Stimulated activated naive CD8-positive, alpha-beta T cell treated with anti-CD3 and anti-CD28 coated beads, Interleukin-15, Interleukin-2, amounts not matched to agents 100 ng/mL and 50 ng/mL, for 24 hours (primary cell): ENCODE results near the gene TOPBP1.
A peak's percentile ranks its signal among the peaks of the same experiment; 100 is the strongest.
"Not testable (repeated sequence)": the region's sequence is repeated elsewhere in the genome, so short reads cannot be mapped to it uniquely, and the experiment has no call there.

ENCODE experiments used
- H3K27ac Mint-ChIP-seq: one replicate; pipeline ENCODE4 v1.8.0; 2021; ENCODE audit warnings: mild to moderate bottlenecking, mixed read lengths
- H3K27me3 Mint-ChIP-seq: one replicate; pipeline ENCODE4 v1.8.0; 2021; ENCODE audit warnings: mixed read lengths
- H3K36me3 Mint-ChIP-seq: one replicate; pipeline ENCODE4 v1.8.0; 2021; ENCODE audit warnings: low read depth, mixed read lengths
- H3K4me1 Mint-ChIP-seq: one replicate; pipeline ENCODE4 v1.8.0; 2021; ENCODE audit warnings: low read depth, mixed read lengths
- H3K4me3 Mint-ChIP-seq: one replicate; pipeline ENCODE4 v1.8.0; 2021; ENCODE audit warnings: mild to moderate bottlenecking, mixed read lengths
- H3K9me3 Mint-ChIP-seq: one replicate; pipeline ENCODE4 v1.8.0; 2021; ENCODE audit warnings: mixed read lengths

TOPBP1 gene

GRCh38 chr3:133574260-133574881 lies 87.4 kb downstream of the TOPBP1 start:
- no peaks in the 10 kb centered on the region for H3K9me3 Mint-ChIP-seq
- peak overlapping the region; percentile 93 for H3K4me3 Mint-ChIP-seq
- H3K36me3 Mint-ChIP-seq = peaks cover 49% of the 10 kb centered on the region

GRCh38 chr3:133573629-133574194 lies 88.0 kb downstream of the TOPBP1 start, which contains the start of gene CDV3:
Gene CDV3 (plus strand): TSS chr3:133573686. CDS start chr3:133574045, 359 bp downstream.
- Mint-ChIP-seq H3K4me3 (peak within 1 kb of the TSS; percentile 93), H3K9me3 (no peaks in the 10 kb centered on the region), H3K27me3 (no peaks in the 10 kb centered on the region), H3K27ac (peak within 1 kb of the TSS; percentile 94), H3K4me1 (peaks cover 77% of the 10 kb centered on the region), H3K36me3 (peaks cover 43% of the 10 kb centered on the region)

More at GRCh38 chr3:133574260-133574881, 87.4 kb downstream of the TOPBP1 start:
- Mint-ChIP-seq H3K4me1 (peaks cover 83% of the 10 kb centered on the region), H3K27me3 (no peaks in the 10 kb centered on the region), H3K27ac (peak overlapping the region; percentile 94)

GRCh38 chr3:133573054-133573628 lies 88.6 kb downstream of the TOPBP1 start:
- H3K4me3 Mint-ChIP-seq = peak overlapping the region; percentile 83
- peaks cover 72% of the 10 kb centered on the region for H3K4me1 Mint-ChIP-seq
- no peaks in the 10 kb centered on the region for H3K27me3 Mint-ChIP-seq
- peaks cover 37% of the 10 kb centered on the region for H3K36me3 Mint-ChIP-seq
- peak overlapping the region; percentile 94 for H3K27ac Mint-ChIP-seq
- no peaks in the 10 kb centered on the region for H3K9me3 Mint-ChIP-seq

GRCh38 chr3:133572158-133573053 lies 89.3 kb downstream of the TOPBP1 start:
- Mint-ChIP-seq H3K4me3 (peak overlapping the region; percentile 83), H3K9me3 (no peaks in the 10 kb centered on the region), H3K4me1 (peaks cover 64% of the 10 kb centered on the region), H3K27me3 (no peaks in the 10 kb centered on the region), H3K27ac (peak overlapping the region; percentile 94), H3K36me3 (peaks cover 30% of the 10 kb centered on the region)

GRCh38 chr3:133570937-133571320 lies 90.8 kb downstream of the TOPBP1 start:
- H3K36me3 Mint-ChIP-seq = peaks cover 16% of the 10 kb centered on the region
- no peak overlapping the region for H3K4me3 Mint-ChIP-seq

GRCh38 chr3:133570139-133570936 lies 91.4 kb downstream of the TOPBP1 start:
- no peak overlapping the region for H3K4me3 Mint-ChIP-seq
- no peak overlapping the region for H3K27ac Mint-ChIP-seq
- H3K9me3 Mint-ChIP-seq = no peaks in the 10 kb centered on the region
- peaks cover 10% of the 10 kb centered on the region for H3K36me3 Mint-ChIP-seq
- H3K27me3 Mint-ChIP-seq = no peaks in the 10 kb centered on the region
- H3K4me1 Mint-ChIP-seq = peaks cover 44% of the 10 kb centered on the region

More at GRCh38 chr3:133570937-133571320, 90.8 kb downstream of the TOPBP1 start:
- Mint-ChIP-seq H3K27me3 (no peaks in the 10 kb centered on the region), H3K27ac (no peak overlapping the region), H3K9me3 (no peaks in the 10 kb centered on the region), H3K4me1 (peaks cover 50% of the 10 kb centered on the region)

- Mint-ChIP-seq H3K4me1 (peaks cover 37% of the 10 kb centered on the region), H3K4me3 (no peak overlapping the region), H3K27ac (no peak overlapping the region), H3K36me3 (no peaks in the 10 kb centered on the region), H3K9me3 (no peaks in the 10 kb centered on the region), H3K27me3 (no peaks in the 10 kb centered on the region)
Measured at GRCh38 chr3:133568294-133569014, 93.3 kb downstream of the TOPBP1 start.

- H3K36me3 Mint-ChIP-seq = no peaks in the 10 kb centered on the region
Measured at GRCh38 chr3:133563816-133564215, 97.9 kb downstream of the TOPBP1 start.

GRCh38 chr3:133563186-133563591 lies 98.6 kb downstream of the TOPBP1 start:
- H3K4me3 Mint-ChIP-seq = no peak overlapping the region
- H3K9me3 Mint-ChIP-seq = peaks cover 9% of the 10 kb centered on the region
- no peaks in the 10 kb centered on the region for H3K36me3 Mint-ChIP-seq
- H3K27me3 Mint-ChIP-seq = no peaks in the 10 kb centered on the region
- no peak overlapping the region for H3K27ac Mint-ChIP-seq
- no peaks in the 10 kb centered on the region for H3K4me1 Mint-ChIP-seq

More at GRCh38 chr3:133563816-133564215, 97.9 kb downstream of the TOPBP1 start:
- H3K4me3 Mint-ChIP-seq = no peak overlapping the region
- no peaks in the 10 kb centered on the region for H3K4me1 Mint-ChIP-seq
- H3K27me3 Mint-ChIP-seq = no peaks in the 10 kb centered on the region
- no peak overlapping the region for H3K27ac Mint-ChIP-seq
- H3K9me3 Mint-ChIP-seq = peaks cover 2% of the 10 kb centered on the region

GRCh38 chr3:133562376-133562775 lies 99.4 kb downstream of the TOPBP1 start:
- no peak overlapping the region for H3K4me3 Mint-ChIP-seq
- H3K36me3 Mint-ChIP-seq = no peaks in the 10 kb centered on the region
- H3K27me3 Mint-ChIP-seq = no peaks in the 10 kb centered on the region
- peaks cover 9% of the 10 kb centered on the region for H3K9me3 Mint-ChIP-seq
- H3K4me1 Mint-ChIP-seq = no peaks in the 10 kb centered on the region
- no peak overlapping the region for H3K27ac Mint-ChIP-seq

- H3K9me3 Mint-ChIP-seq = peaks cover 9% of the 10 kb centered on the region
- no peaks in the 10 kb centered on the region for H3K27me3 Mint-ChIP-seq
- H3K4me3 Mint-ChIP-seq = no peak overlapping the region
- H3K27ac Mint-ChIP-seq = no peak overlapping the region
- H3K4me1 Mint-ChIP-seq = no peaks in the 10 kb centered on the region
- no peaks in the 10 kb centered on the region for H3K36me3 Mint-ChIP-seq
Measured at GRCh38 chr3:133561679-133562078, 100.1 kb downstream of the TOPBP1 start.

- not testable (repeated sequence) for H3K36me3 Mint-ChIP-seq, H3K27me3 Mint-ChIP-seq, H3K27ac Mint-ChIP-seq, H3K4me1 Mint-ChIP-seq, H3K4me3 Mint-ChIP-seq, H3K9me3 Mint-ChIP-seq
Measured at GRCh38 chr3:133551589-133551988, 110.2 kb downstream of the TOPBP1 start.
